ENCODE data around the gene PLA2G2F. TPM values are rescaled to one million over a fixed set of nuclear protein-coding genes. Genes with fewer than 3 reads are reported as not detected.
A peak's percentile ranks its signal among the peaks of the same experiment; 100 is the strongest.

Gene PLA2G2F
- total and polyA plus RNA-seq, 2 of the 13 experiments (the other 11 are each of a cell fraction or from before 2014, with no cell fraction given): not detected

DNA sequence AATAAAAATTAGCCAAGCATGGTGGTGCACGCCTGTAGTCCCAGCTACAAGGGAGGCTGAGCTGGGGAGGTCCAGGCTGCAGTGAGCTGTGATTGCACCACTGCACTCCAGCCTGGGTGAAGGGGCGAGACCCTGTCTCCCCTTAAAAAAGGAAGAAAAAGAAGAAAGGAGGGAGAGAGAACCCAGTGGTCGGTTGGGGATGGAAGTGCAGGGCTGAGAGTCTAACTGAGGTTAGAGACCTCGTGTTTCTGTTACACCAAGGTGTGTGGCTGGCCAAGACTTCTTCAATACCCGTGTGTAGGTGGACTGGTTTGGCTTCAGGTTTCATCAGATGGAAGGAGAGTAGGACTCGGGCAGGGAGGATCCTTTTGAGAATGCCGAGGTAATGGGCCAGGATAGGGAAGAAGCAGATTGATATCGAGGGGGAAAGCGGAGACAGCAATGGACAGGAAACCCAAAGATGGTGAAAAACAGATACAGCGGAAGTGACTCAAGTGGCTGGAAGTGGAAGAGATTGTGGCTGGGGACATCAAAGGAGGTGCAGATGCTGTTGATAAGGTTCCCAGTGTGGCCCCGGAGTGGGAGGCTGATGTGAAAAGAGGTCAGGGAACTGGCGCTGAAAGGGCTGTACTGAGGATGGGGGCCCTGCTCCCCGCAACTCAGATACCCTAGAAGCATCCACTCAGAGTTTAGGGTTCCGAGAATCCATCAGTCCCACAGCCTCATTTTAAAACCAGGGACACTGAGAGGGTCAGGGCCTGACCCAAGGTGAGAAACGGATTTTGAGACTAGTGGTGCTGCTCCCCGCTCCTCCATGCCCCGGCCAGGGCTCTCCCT is 46.1 kb downstream of the PLA2G2F start:
- peaks cover 2 to 49% of the 10 kb centered on the region in 2 experiments; a peak in 3 of 5 replicates for H3K27me3 ChIP-seq (ENCODE audit: control insufficient read depth in 1 of 2, insufficient read depth in 2 of 2, low read length in 2 of 2)
- no peak for TF ChIP-seq ZNF7 (CRISPR knock-in tag; IDR thresholded peaks at IDR 0.05)
- TF ChIP-seq ETV5 (CRISPR knock-in tag; IDR thresholded peaks at IDR 0.05; ENCODE audit: borderline replicate concordance): peak; percentile 17; the same call in 1 of the 2 replicates
- TF ChIP-seq ARID3A (IDR thresholded peaks at IDR 0.05; ENCODE audit: low read depth, low read length): no peak
- TF ChIP-seq FOSL2 (CRISPR knock-in tag; IDR thresholded peaks at IDR 0.05): peak; percentile 18; the same call in 1 of the 2 replicates
- peak; percentile 22; the same call in 1 of the 2 replicates for TF ChIP-seq ZNF460 (CRISPR knock-in tag; IDR thresholded peaks at IDR 0.05; ENCODE audit: borderline replicate concordance)
- TF ChIP-seq GABPA (IDR thresholded peaks at IDR 0.05; ENCODE audit: low read depth, low read length): no peak
- peak; percentile 81 for TF ChIP-seq GABPA (CRISPR knock-in tag; IDR thresholded peaks at IDR 0.05; ENCODE audit: low read depth)
- no peak for TF ChIP-seq ZNF850 (CRISPR knock-in tag; conservative IDR thresholded peaks at IDR 0.05)
- H2AFZ ChIP-seq (ENCODE audit: low read length): no peak overlapping the region
- H3K27ac ChIP-seq (ENCODE audit: extremely low read length, insufficient read depth, low read length): no peak overlapping the region
- in situ Hi-C loops (cut with HindIII; ENCODE audit: extremely low pct_ligation_motif_present, low pct_unique_long_range_greater_than_20kb): no loop called here
- no peaks in the 10 kb centered on the region for H4K20me1 ChIP-seq (ENCODE audit: insufficient read depth, low read length)
- H3K9ac ChIP-seq (ENCODE audit: insufficient read depth, low read depth, low read length): no peak overlapping the region
- BruUV-seq (replicated peaks): no TSS peak
- ChIA-PET POLR2A (no interaction called here), CTCF (ENCODE audit: low intra/inter-chr PET ratio, low total read pairs) (interaction anchor here (0.5 kb wide), 1 partner anchor 211 kb away, joined by 3 read pairs; no protein-coding TSS in a partner anchor)
- intact Hi-C loops (cut with micrococcal nuclease; ENCODE audit: unreplicated experiment): no loop called here
- ATAC-seq: peak; percentile 21; the same call in 2 of the 3 replicates
- no peak overlapping the region for H3K4me3 ChIP-seq (replicated peaks in 1 of 3; ENCODE audit: insufficient read depth in 1 of 3, low read depth in 2 of 3, low read length in 3 of 3)
- H3K9me3 ChIP-seq (ENCODE audit: low read length): no peaks in the 10 kb centered on the region
- no peaks in the 10 kb centered on the region for H3K36me3 ChIP-seq (replicated peaks in 1 of 2; ENCODE audit: control insufficient read depth in 1 of 2, insufficient read depth in 2 of 2, low read length in 2 of 2)
- no peaks in the 10 kb centered on the region for H3K79me2 ChIP-seq (ENCODE audit: insufficient read depth, low read length)
- DNase-seq (ENCODE audit: low spot score): no peak
- peaks cover 34% of the 10 kb centered on the region for H3K4me1 ChIP-seq (ENCODE audit: insufficient read depth, low read length)
- WGBS (ENCODE audit: low lambda C conversion rate): 62% methylated on average over 16 of the region's 17 CpGs
- no peak for FAIRE-seq
- H3K4me2 ChIP-seq (ENCODE audit: low read depth, low read length): peak overlapping the region; percentile 33; the same call in 1 of the 2 replicates
